ENCODE measurements around the gene CARD11. TPM values are rescaled to one million over a fixed set of nuclear protein-coding genes. Genes with fewer than 3 reads are reported as not detected.

Gene CARD11
- total and polyA plus RNA-seq, 7 experiments from 2014 or later = 13.3 to 136 (median 113) TPM

- Mint-ChIP-seq H3K4me3 (no peak overlapping the region), H3K9me3 (peaks cover 0 to 3% (median 0%) of the 10 kb centered on the region in 11 donors), H3K4me1 (peaks cover 4 to 25% (median 12%) of the 10 kb centered on the region in 7 donors), H3K27ac (peak overlapping the region in 1 of 9 donors; percentile 59), H3K27me3 (no peaks in the 10 kb centered on the region), H3K36me3 (peaks cover 8 to 69% (median 41%) of the 10 kb centered on the region in 5 donors)
- Histone ChIP-seq H3K27me3 (ENCODE audit: control insufficient read depth in 2 of 2, insufficient read depth in 2 of 2, low read length in 2 of 2) (no peaks in the 10 kb centered on the region), H3K9me3 (ENCODE audit: control insufficient read depth in 2 of 3, low read length in 3 of 3) (no peaks in the 10 kb centered on the region), H3K27ac (ENCODE audit: low read depth, low read length) (no peak overlapping the region), H3K4me3 (ENCODE audit: low read length) (no peak overlapping the region), H3K4me1 (ENCODE audit: control insufficient read depth in 2 of 2, insufficient read depth in 2 of 2, low read length in 2 of 2) (no peaks in the 10 kb centered on the region), H3K36me3 (ENCODE audit: control insufficient read depth in 2 of 3, insufficient read depth in 3 of 3, low read length in 3 of 3) (peaks cover 18 to 97% (median 47%) of the 10 kb centered on the region in 3 experiments)
- CTCF ChIA-PET = interaction anchor here (1.8 kb wide), 1 partner anchor 217 kb away, joined by 5 read pairs; no protein-coding TSS in a partner anchor
- intact Hi-C loops (cut with micrococcal nuclease) = no loop called here
- DNase-seq (no peak), ATAC-seq (no peak)
- POLR2A ChIA-PET = interaction anchor here (0.6 to 1.3 kb wide), 2 partner anchors 9 to 214 kb away, joined by 3 read pairs; no protein-coding TSS in a partner anchor
Observed at GRCh38 chr7:2937701-2938513, 105.8 kb downstream of the CARD11 start.

- peak overlapping the region in 2 of 9 donors; percentile 38 to 59 for H3K27ac Mint-ChIP-seq
- no peaks in the 10 kb centered on the region for H3K9me3 Mint-ChIP-seq
- H3K9me3 ChIP-seq (ENCODE audit: control insufficient read depth in 2 of 3, low read length in 3 of 3) = no peaks in the 10 kb centered on the region
- no peak for DNase-seq
- POLR2A ChIA-PET = no interaction called here
- CTCF ChIA-PET = interaction anchor here (1.8 kb wide), 1 partner anchor 218 kb away, joined by 5 read pairs; no protein-coding TSS in a partner anchor
- H3K27me3 ChIP-seq (ENCODE audit: control insufficient read depth in 2 of 2, insufficient read depth in 2 of 2, low read length in 2 of 2) = no peaks in the 10 kb centered on the region
- intact Hi-C loops (cut with micrococcal nuclease) = no loop called here
- H3K27me3 Mint-ChIP-seq = no peaks in the 10 kb centered on the region
- no peak for ATAC-seq
- no peak overlapping the region for H3K4me3 Mint-ChIP-seq
- no peak overlapping the region for H3K4me3 ChIP-seq (ENCODE audit: low read length)
- H3K36me3 Mint-ChIP-seq = peaks cover 4 to 69% (median 38%) of the 10 kb centered on the region in 5 donors
- peaks cover 27 to 97% (median 55%) of the 10 kb centered on the region in 3 experiments for H3K36me3 ChIP-seq (ENCODE audit: control insufficient read depth in 2 of 3, insufficient read depth in 3 of 3, low read length in 3 of 3)
- no peak overlapping the region for H3K27ac ChIP-seq (ENCODE audit: low read depth, low read length)
- H3K4me1 ChIP-seq (ENCODE audit: control insufficient read depth in 2 of 2, insufficient read depth in 2 of 2, low read length in 2 of 2) = no peaks in the 10 kb centered on the region
- H3K4me1 Mint-ChIP-seq = peaks cover 0 to 17% (median 7%) of the 10 kb centered on the region in 7 donors
Observed at GRCh38 chr7:2936891-2937580, 106.6 kb downstream of the CARD11 start.

- peaks cover 4 to 68% (median 39%) of the 10 kb centered on the region in 5 donors for H3K36me3 Mint-ChIP-seq
- peaks cover 31 to 97% (median 55%) of the 10 kb centered on the region in 3 experiments for H3K36me3 ChIP-seq (ENCODE audit: control insufficient read depth in 2 of 3, insufficient read depth in 3 of 3, low read length in 3 of 3)
- H3K4me3 ChIP-seq (ENCODE audit: low read length) = no peak overlapping the region
- DNase-seq = no peak
- intact Hi-C loops (cut with micrococcal nuclease) = no loop called here
- no peaks in the 10 kb centered on the region for H3K27me3 ChIP-seq (ENCODE audit: control insufficient read depth in 2 of 2, insufficient read depth in 2 of 2, low read length in 2 of 2)
- no peaks in the 10 kb centered on the region for H3K9me3 ChIP-seq (ENCODE audit: control insufficient read depth in 2 of 3, low read length in 3 of 3)
- no peak overlapping the region for H3K27ac ChIP-seq (ENCODE audit: low read depth, low read length)
- CTCF ChIA-PET = interaction anchor here (1.8 kb wide), 1 partner anchor 219 kb away, joined by 5 read pairs; no protein-coding TSS in a partner anchor
- POLR2A ChIA-PET = no interaction called here
- H3K27ac Mint-ChIP-seq = peak overlapping the region in 2 of 9 donors; percentile 32 to 78
- no peaks in the 10 kb centered on the region for H3K27me3 Mint-ChIP-seq
- H3K9me3 Mint-ChIP-seq = peaks cover 0 to 2% (median 0%) of the 10 kb centered on the region in 11 donors
- peaks cover 0 to 17% (median 3%) of the 10 kb centered on the region in 7 donors for H3K4me1 Mint-ChIP-seq
- no peak overlapping the region for H3K4me3 Mint-ChIP-seq
- no peak for ATAC-seq
- no peaks in the 10 kb centered on the region for H3K4me1 ChIP-seq (ENCODE audit: control insufficient read depth in 2 of 2, insufficient read depth in 2 of 2, low read length in 2 of 2)
Observed at GRCh38 chr7:2936301-2936700, 107.4 kb downstream of the CARD11 start.

DNA sequence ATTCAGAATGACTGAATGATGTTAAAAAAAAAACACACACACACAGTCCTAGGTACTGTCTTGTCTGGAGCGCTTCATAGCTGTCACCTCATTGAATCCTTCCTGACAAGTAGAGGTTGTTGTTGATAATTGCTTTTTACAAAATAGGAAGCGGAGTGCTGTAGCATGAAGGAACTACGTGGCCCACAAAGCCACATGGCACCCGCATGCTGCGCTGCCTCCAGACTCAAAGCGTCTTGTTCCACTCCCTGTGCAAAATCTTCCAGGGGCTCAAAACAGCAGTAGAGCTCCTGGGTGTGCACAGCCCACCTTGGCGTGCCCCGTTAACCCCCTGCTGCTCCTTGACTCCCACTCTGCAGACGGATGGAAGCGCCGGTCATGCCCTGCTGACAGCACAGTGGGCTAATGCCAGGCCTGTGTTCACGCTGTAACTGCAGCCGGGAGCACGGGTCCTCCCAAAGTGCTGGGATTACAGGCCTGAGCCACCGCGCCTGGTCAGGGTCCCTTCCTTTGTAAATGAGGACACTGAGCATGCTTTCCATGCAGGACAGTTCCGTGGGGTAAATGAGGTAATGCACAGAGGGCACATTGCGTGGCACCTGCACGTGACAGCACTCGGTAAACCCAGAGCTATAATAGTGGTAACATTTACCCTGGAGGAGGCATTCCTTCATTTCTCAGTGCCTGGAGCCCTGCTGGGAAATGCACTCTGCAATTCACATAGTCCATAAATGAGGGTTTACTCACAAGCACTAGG lies 108.5 kb downstream of the CARD11 start:
- DNase-seq (no peak), ATAC-seq (no peak)
- H3K27ac ChIP-seq (ENCODE audit: low read depth, low read length) = no peak overlapping the region
- H3K9me3 Mint-ChIP-seq = peaks cover 0 to 2% (median 0%) of the 10 kb centered on the region in 11 donors
- H3K36me3 ChIP-seq (ENCODE audit: control insufficient read depth in 2 of 3, insufficient read depth in 3 of 3, low read length in 3 of 3) = peaks cover 33 to 97% (median 53%) of the 10 kb centered on the region in 3 experiments
- ChIA-PET CTCF (no interaction called here), POLR2A (no interaction called here)
- intact Hi-C loops (cut with micrococcal nuclease) = no loop called here
- no peaks in the 10 kb centered on the region for H3K27me3 Mint-ChIP-seq
- H3K27me3 ChIP-seq (ENCODE audit: control insufficient read depth in 2 of 2, insufficient read depth in 2 of 2, low read length in 2 of 2) = no peaks in the 10 kb centered on the region
- no peak overlapping the region for H3K4me3 ChIP-seq (ENCODE audit: low read length)
- peaks cover 4 to 59% (median 34%) of the 10 kb centered on the region in 5 donors for H3K36me3 Mint-ChIP-seq
- no peaks in the 10 kb centered on the region for H3K4me1 ChIP-seq (ENCODE audit: control insufficient read depth in 2 of 2, insufficient read depth in 2 of 2, low read length in 2 of 2)
- no peaks in the 10 kb centered on the region for H3K9me3 ChIP-seq (ENCODE audit: control insufficient read depth in 2 of 3, low read length in 3 of 3)
- no peak overlapping the region for H3K4me3 Mint-ChIP-seq
- peak overlapping the region in 3 of 9 donors; percentile 16 to 56 (median 52) for H3K27ac Mint-ChIP-seq
- peaks cover 0 to 11% (median 0%) of the 10 kb centered on the region in 7 donors for H3K4me1 Mint-ChIP-seq

- Histone ChIP-seq H3K27me3 (ENCODE audit: control insufficient read depth in 2 of 2, insufficient read depth in 2 of 2, low read length in 2 of 2) (no peaks in the 10 kb centered on the region), H3K36me3 (ENCODE audit: control insufficient read depth in 2 of 3, insufficient read depth in 3 of 3, low read length in 3 of 3) (peaks cover 34 to 97% (median 51%) of the 10 kb centered on the region in 3 experiments), H3K27ac (ENCODE audit: low read depth, low read length) (no peak overlapping the region), H3K4me3 (ENCODE audit: low read length) (no peak overlapping the region), H3K4me1 (ENCODE audit: control insufficient read depth in 2 of 2, insufficient read depth in 2 of 2, low read length in 2 of 2) (no peaks in the 10 kb centered on the region), H3K9me3 (ENCODE audit: control insufficient read depth in 2 of 3, low read length in 3 of 3) (no peaks in the 10 kb centered on the region)
- Mint-ChIP-seq H3K9me3 (peaks cover 0 to 2% (median 0%) of the 10 kb centered on the region in 11 donors), H3K4me3 (no peak overlapping the region), H3K36me3 (peaks cover 0 to 51% (median 30%) of the 10 kb centered on the region in 5 donors), H3K27me3 (no peaks in the 10 kb centered on the region), H3K27ac (peak overlapping the region in 4 of 9 donors; percentile 18 to 58 (median 45)), H3K4me1 (peaks cover 0 to 5% (median 0%) of the 10 kb centered on the region in 7 donors)
- no peak for ATAC-seq
- DNase-seq = no peak
- ChIA-PET POLR2A (no interaction called here), CTCF (interaction anchor here (0.7 kb wide), 1 partner anchor 13 kb away, joined by 4 read pairs; no protein-coding TSS in a partner anchor)
- intact Hi-C loops (cut with micrococcal nuclease) = no loop called here
Observed at GRCh38 chr7:2934211-2934731, 109.4 kb downstream of the CARD11 start.
